Testis (tissue), 2 donors: Measurements from ENCODE around the gene TEX12.

Experiments used
- POLR2A ChIP-seq: fragments of 450-650 bp; IDR thresholded peaks from one replicate; pipeline ENCODE4 v1.6.1; 2017; ENCODE audit warnings: antibody characterized with exemption, mild to moderate bottlenecking, moderate library complexity
- TF ChIP-seq, protein P1 (sequence below), 3 experiments: fragments of 450-650 bp in 2 of 3; fragments of 200-600 bp in 1 of 3; sonication (generic) in 1 of 3; IDR thresholded peaks; one replicate each; pipeline ENCODE4 v1.5.1; 2016 to 2019; ENCODE audit warnings: antibody characterized with exemption in 3 of 3, mild to moderate bottlenecking in 2 of 3, moderate library complexity in 1 of 3

DNA sequence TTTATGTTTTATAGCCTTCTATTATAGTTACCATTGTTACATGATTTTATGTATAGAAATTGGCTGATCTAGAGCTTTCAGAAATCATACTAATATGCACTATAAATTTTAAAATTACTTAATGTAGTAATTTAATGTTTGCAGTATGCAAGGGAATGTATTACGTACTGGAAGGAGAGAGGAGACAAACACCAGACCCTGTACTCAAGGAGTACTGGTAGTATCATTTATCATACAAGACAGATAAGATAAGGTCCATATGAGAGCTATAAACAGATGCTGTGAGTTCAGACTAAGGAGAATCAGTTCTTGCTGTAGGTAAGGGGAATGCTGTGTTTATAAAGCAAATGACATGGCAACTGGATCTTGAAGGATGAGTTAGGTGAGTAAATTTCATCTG is 8.9 kb downstream of the TEX12 start:
- TF ChIP-seq POLR2A, result no peak
- TF ChIP-seq, protein P1, sequence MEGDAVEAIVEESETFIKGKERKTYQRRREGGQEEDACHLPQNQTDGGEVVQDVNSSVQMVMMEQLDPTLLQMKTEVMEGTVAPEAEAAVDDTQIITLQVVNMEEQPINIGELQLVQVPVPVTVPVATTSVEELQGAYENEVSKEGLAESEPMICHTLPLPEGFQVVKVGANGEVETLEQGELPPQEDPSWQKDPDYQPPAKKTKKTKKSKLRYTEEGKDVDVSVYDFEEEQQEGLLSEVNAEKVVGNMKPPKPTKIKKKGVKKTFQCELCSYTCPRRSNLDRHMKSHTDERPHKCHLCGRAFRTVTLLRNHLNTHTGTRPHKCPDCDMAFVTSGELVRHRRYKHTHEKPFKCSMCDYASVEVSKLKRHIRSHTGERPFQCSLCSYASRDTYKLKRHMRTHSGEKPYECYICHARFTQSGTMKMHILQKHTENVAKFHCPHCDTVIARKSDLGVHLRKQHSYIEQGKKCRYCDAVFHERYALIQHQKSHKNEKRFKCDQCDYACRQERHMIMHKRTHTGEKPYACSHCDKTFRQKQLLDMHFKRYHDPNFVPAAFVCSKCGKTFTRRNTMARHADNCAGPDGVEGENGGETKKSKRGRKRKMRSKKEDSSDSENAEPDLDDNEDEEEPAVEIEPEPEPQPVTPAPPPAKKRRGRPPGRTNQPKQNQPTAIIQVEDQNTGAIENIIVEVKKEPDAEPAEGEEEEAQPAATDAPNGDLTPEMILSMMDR (IDR thresholded peaks at IDR 0.05), result no peak
